CD4-positive, alpha-beta T cell treated with Interleukin-17A for 1 hour (primary cell): ENCODE measurements around the gene CELA2B.
"Not testable (repeated sequence)": the region's sequence is repeated elsewhere in the genome, so short reads cannot be mapped to it uniquely, and the experiment has no call there.

Source experiments
- DNase-seq: peaks from one replicate; pipeline ENCODE4 v3.0.0-alpha.2; 2020

CELA2B gene

GRCh38 chr1:15469361-15469760 is 6.5 kb upstream of the CELA2B start:
- DNase-seq: no peak

DNA sequence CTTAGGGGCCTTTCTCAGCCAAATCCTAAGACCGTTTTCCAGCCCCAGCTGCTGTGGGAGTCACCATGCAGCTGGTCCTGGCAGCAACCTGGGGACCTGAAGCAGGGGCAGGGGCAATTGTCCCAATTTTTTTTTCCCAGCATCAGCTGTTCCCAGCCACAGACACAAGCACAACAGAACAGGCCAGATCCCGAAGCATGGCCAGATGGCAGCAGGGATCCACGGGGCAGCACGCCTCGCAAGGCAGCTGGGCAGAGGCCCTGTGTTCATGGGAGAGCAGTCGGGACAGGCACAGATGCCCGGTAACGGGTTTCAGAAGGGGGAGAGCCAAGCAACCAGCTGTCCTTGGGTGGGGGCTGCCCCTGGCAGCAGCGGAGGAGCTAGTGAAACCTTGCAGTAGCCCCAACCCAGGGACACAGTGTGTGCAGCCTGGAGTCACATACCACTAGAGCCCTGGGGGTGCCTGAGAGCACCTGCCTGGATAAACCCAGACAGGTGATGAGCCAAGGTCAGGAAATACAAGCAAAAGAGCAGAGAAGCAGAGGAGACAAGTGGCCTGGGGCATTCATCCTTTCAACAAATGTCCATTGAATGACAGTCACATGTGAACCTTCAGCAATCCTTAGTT is 6.0 kb upstream of the CELA2B start:
- DNase-seq: not testable (repeated sequence)

GRCh38 chr1:15471067-15471466 is 4.8 kb upstream of the CELA2B start:
- DNase-seq: not testable (repeated sequence)

- DNase-seq: not testable (repeated sequence)
These were observed 4.2 kb upstream of the CELA2B start for GRCh38 chr1:15471723-15472122.

DNA sequence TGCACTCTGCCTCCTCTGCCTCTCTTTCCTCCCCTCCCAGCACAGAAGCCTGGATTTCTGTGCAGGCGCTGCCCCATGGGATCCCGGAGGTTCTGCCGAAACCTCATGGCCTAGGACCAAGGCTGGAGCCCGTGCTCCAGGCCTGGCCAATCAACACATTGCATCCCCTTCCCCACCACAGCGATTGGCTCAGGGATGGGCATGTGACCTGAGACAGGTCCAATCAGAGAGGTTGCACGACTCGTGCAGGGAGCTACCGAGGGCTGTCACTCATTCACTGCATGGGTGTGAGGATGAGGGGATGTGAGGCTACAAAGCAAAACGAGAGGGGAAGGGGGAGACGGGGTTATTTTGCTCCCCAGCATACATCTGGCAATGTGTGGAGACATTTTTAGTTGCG is 3.3 kb upstream of the CELA2B start:
- no peak for DNase-seq

DNA sequence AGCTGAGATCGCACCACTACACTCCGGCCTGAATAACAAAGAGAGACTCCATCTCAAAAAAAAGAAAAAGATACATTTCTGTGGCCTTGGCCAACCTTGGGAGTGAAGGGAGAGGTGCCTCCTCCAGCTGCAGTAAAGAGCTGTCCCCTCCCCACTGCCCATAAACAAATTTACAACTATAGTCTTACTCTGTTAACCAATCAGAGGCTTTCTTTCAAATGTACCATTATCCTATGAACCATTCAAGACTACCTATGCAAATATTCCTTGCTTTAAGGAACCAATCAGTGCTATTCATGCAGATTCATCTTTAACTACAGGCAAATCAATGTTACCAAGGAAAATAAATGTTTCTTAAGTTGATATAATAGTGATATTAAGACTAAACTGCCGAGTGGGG is 1.0 kb downstream of the CELA2B start:
- DNase-seq: no peak

DNA sequence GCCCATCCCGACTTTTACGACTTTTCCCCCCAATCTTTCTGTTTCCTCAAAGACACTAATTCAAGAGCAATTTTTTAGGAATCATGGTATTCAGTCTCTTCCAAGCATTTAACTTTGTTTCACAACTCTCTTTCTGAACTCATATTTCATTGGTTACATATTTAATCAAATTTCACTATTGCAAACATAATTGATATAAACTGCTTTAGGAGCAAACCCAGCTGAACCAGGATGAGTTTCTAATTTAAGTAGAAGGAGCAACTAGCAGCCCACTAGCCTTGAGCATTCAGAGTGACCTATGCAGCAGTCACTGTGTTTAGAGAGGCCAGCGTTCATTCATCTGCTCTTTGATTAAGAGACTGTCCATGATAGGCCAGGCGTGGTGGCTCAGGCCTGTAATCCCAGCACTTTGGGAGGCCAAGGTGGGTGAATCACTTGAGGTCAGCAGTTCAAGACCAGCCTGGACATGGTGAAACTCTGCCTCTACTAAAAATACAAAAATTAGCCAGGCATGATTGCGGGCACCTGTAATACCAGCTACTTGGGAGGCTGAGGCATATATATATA is 1.8 kb downstream of the CELA2B start:
- no peak for DNase-seq

DNA sequence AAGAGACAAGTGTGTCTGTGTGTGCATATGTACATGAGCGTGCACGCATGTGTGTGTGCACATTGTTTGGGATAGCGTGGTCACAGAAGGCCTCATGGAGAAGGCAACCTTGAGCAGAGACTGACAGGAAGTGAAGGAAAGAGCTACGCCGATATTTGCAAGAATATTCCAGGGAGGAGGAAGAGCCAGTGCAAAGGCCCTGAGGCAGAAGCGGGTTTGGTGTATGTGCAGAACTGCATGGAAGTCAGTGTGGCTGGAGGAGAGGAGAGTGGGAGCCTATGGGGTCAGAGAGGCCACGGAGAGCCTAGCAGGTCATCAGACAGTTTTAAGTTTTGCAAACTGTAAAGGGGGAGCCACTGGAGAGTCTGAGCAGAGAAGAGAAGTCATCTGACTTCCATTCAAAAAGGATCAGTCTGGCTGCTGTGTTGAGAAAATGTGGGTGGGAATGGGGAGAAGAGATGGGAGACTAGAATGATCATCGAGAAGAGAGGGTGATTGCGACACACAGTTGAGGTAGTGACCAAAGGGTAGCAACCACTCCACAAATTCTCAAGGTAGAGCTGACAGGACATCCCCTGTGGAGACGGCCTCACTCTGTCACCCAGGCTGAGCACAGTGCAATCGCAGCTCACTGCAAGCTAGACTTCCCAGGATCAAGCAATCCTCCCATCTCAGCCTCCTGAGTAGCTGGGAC is 3.9 kb downstream of the CELA2B start:
- DNase-seq: no peak

- DNase-seq: not testable (repeated sequence)
These were observed 6.6 kb downstream of the CELA2B start for GRCh38 chr1:15482455-15482854.

DNA sequence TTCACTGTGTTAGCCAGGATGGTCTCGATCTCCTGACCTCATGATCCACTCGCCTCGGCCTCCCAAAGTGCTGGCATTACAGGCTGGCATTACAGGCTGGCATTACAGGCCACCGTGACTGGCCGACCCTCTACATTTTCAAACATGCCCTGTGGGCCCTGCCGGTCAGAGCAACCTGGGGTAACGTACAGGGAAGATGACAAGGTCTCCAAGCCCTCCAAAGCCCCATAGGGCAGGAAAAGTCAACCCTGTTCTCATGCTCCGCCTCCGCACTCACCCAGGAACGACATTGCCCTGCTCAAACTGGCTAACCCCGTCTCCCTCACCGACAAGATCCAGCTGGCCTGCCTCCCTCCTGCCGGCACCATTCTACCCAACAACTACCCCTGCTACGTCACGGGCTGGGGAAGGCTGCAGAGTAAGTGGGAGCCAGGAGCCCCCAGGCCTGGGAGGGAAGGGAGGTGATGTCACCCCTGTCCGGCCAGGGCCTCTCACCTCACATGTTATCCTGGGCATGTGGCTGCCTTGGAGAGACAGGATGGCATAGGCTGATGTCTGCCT is 7.2 kb downstream of the CELA2B start:
- DNase-seq: not testable (repeated sequence)

- no peak for DNase-seq
These were observed 8.1 kb downstream of the CELA2B start for GRCh38 chr1:15483971-15484370.

DNA sequence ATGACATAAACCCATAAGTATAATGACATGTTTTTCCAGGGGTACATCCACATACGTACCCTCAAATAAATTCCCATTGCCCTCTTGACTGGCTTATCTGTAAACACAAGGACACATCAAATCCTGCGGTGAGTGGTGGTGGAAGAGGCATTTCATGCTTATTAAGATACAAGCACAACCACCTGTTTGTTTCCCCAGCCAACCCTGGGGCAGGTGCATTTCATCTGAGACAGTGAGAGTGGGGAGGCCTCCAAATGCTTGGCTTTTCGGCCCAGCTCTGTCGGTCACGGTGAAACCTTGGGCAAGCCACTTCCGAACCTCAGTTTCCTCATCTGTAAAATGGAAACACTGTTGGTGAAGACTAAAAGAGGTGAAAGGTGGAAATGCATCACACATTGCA is 8.5 kb downstream of the CELA2B start:
- DNase-seq: not testable (repeated sequence)

GRCh38 chr1:15485636-15486035 is 9.7 kb downstream of the CELA2B start:
- DNase-seq: no peak

- not testable (repeated sequence) for DNase-seq
These were observed 11.1 kb downstream of the CELA2B start for GRCh38 chr1:15486844-15487610.

DNA sequence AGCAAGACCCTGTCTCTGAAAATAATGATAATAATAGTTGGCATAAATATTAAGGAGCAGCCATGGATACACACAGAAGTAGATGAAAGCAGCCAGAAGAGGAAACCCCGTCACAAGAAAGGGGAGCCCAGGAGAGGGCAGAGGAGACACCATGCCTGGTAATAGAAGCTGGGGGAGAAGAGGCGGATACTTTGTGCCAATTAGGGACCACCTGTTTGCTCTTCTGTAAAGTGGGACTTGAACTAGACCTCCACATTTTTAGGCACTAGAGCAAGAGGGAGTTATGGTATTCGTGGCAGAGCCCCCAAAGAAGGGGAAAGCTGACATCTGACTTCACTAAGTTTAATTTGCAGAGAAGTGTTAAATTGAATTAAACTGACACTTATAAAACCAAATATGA is 12.5 kb downstream of the CELA2B start:
- no peak for DNase-seq

DNA sequence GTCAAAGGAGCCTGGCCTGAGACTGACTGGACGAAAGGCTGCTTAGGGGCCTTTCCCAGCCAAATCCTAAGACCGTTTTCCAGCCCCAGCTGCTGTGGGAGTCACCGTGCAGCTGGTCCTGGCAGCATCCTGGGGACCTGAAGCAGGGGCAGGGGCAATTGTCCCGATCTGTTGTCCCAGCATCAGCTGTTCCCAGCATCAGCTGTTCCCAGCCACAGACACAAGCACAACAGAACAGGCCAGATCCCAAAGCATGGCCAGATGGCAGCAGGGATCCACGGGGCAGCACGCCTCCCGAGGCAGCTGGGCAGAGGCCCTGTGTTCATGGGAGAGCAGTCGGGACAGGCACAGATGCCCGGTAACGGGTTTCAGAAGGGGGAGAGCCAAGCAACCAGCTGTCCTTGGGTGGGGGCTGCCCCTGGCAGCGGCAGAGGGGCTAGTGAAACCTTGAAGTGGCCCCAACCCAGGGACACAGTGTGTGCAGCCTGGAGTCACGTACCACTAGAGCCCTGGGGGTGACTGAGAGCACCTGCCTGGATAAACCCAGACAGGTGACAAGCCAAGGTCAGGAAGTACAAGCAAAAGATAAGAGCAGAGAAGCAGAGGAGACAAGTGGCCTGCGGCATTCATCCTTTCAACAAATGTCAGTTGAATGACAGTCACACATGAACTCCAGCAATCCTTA is 13.3 kb downstream of the CELA2B start:
- DNase-seq: no peak

DNA sequence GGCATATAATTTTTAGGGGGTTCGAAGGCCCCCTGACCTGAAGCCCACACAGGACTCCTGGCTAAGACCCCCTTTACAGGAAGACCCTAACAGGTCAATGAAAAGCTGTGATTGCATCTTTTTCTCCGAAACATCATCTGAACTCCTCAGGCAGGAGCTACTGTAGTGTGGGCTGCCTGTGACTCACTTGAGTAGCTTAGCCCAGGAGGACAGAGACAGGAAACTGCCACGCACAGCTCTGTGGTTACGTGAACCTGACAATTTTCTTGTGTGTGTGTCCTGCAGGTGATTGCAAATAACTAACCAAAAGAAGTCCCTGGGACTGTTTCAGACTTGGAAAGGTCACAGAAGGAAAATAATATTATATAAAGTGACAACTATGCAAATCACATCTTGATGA is 15.1 kb downstream of the CELA2B start:
- DNase-seq: not testable (repeated sequence)

GRCh38 chr1:15492596-15492995 is 16.7 kb downstream of the CELA2B start:
- DNase-seq: no peak

- no peak for DNase-seq
These were observed 18.0 kb downstream of the CELA2B start for GRCh38 chr1:15493869-15494390.

- no peak for DNase-seq
These were observed 24.6 kb downstream of the CELA2B start for GRCh38 chr1:15500184-15501178.
